Measurements from ENCODE around the gene KCNQ5.

KCNQ5 gene

DNA sequence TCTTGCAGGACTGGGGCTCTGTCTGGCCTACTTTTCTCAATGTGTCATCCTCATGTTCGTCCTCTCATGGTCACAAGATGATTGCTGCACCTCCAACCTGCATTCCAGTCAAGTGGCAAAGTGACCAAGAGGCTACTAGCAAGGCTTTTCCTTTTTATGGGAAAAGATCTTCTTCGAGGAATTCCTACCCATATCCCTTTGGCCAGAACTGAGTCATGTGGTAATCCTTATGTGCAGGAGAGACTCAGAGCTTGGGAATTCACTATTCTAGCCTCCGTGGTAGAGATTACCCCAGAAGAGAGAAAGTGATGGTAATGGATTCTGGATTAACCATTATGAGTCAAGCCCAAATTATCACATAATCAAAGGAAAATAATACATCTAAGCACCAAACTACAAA lies 162.7 kb downstream of the KCNQ5 start:
- H3K4me3 ChIP-seq (ENCODE audit: low read depth, low read length): no peak overlapping the region
- TF ChIP-seq, protein P1, sequence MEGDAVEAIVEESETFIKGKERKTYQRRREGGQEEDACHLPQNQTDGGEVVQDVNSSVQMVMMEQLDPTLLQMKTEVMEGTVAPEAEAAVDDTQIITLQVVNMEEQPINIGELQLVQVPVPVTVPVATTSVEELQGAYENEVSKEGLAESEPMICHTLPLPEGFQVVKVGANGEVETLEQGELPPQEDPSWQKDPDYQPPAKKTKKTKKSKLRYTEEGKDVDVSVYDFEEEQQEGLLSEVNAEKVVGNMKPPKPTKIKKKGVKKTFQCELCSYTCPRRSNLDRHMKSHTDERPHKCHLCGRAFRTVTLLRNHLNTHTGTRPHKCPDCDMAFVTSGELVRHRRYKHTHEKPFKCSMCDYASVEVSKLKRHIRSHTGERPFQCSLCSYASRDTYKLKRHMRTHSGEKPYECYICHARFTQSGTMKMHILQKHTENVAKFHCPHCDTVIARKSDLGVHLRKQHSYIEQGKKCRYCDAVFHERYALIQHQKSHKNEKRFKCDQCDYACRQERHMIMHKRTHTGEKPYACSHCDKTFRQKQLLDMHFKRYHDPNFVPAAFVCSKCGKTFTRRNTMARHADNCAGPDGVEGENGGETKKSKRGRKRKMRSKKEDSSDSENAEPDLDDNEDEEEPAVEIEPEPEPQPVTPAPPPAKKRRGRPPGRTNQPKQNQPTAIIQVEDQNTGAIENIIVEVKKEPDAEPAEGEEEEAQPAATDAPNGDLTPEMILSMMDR (IDR thresholded peaks at IDR 0.05; ENCODE audit: control insufficient read depth, extremely low read depth, insufficient read depth): no peak
- no peak for DNase-seq (ENCODE audit: low read depth)

DNA sequence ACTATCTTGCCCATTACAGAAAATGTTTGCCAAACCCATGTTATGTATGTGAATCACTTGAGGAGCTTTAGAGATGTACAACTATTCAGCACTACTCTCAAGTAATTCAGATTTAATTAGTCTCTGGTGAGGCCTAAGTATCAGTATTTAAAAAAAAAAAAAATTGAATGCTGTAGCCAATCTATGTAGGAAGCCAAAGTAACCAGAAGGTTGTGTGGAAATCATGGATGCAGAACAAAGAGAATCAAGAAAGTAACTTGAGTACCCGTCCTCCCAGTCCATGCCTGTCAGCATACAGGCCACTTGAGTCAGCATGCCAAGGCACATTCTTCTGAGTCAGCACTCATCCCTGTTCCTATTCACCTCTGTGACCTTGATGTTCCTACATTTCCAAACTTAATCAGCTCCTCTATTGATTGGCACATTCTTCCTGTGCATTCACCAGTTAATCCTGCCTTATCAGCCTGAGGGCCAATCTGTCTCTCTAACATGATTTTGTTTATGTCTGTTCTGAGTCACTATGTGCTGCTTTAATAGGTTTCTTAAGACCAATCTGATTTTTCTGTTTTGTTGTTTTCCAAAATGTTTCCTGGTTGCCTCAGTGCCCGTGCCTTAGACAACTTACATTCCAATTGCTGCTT lies 165.6 kb downstream of the KCNQ5 start:
- no peak overlapping the region for H3K4me3 ChIP-seq (ENCODE audit: low read depth, low read length)
- TF ChIP-seq, protein P1 (IDR thresholded peaks at IDR 0.05; ENCODE audit: control insufficient read depth, extremely low read depth, insufficient read depth): no peak
- no peak for DNase-seq (ENCODE audit: low read depth)

DNA sequence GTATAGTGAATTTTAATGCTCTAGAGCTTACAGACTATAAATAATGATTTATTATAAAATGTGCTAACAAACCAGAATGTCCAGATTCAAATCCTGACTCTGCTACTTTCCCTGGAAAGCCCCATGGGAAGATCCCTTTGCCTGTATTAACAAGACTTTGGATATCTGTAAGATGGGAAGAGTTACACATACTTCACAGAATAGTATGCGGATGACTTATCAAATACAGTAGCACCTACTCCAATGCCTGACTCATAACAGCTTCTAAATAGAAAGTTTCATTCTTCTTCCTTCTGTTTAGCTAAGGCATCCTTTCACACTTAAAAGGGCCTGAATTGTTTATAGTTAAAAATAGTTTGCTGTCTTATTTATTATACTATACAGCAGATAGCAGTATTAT lies 166.3 kb downstream of the KCNQ5 start:
- TF ChIP-seq, protein P1 (IDR thresholded peaks at IDR 0.05; ENCODE audit: control insufficient read depth, extremely low read depth, insufficient read depth): no peak

DNA sequence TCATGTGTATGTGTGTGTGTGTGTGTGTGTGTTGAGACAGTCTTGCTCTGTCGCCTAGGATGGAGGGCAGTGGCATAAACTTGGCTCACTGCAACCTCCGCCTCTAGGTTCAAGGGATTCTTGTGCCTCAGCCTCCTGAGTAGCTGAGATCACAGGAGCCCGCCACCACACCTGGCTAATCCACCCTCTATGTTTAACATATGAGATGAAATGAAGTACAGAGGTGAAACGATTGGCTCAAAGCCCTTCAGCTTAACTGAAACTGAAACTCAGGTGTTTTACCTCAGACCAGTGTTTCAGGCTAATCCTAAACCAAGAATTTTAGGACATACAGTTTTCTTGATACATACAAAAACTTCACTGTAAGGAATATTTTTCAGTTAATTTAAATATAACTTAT lies 167.3 kb downstream of the KCNQ5 start:
- no peak for DNase-seq (ENCODE audit: low read depth)
- H3K4me3 ChIP-seq (ENCODE audit: low read depth, low read length): no peak overlapping the region
- TF ChIP-seq, protein P1 (IDR thresholded peaks at IDR 0.05; ENCODE audit: control insufficient read depth, extremely low read depth, insufficient read depth): no peak

More for the DNA sequence above, 166.3 kb downstream of the KCNQ5 start:
- DNase-seq (ENCODE audit: low read depth): no peak
- no peak overlapping the region for H3K4me3 ChIP-seq (ENCODE audit: low read depth, low read length)

DNA sequence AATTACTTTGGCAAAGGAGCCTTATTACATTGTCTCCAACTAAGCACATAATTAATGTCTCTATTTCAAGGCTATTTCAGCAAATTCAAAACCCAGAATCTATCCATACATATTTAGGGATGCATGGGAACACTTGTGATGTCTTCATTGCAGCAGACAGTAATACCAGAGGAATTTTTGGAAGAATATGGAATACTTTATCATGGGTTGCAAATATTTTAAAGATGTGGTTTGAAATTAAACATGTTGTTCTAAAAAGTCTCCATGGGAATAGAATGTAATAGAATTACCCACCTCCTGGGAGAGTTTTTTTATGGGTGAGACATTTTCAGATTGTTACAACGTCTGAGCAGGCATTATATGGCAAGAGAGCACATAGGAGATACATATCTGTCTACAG lies 170.8 kb downstream of the KCNQ5 start:
- TF ChIP-seq, protein P1 (IDR thresholded peaks at IDR 0.05; ENCODE audit: control insufficient read depth, extremely low read depth, insufficient read depth): no peak
- DNase-seq (ENCODE audit: low read depth): no peak
- no peak overlapping the region for H3K4me3 ChIP-seq (ENCODE audit: low read depth, low read length)

DNA sequence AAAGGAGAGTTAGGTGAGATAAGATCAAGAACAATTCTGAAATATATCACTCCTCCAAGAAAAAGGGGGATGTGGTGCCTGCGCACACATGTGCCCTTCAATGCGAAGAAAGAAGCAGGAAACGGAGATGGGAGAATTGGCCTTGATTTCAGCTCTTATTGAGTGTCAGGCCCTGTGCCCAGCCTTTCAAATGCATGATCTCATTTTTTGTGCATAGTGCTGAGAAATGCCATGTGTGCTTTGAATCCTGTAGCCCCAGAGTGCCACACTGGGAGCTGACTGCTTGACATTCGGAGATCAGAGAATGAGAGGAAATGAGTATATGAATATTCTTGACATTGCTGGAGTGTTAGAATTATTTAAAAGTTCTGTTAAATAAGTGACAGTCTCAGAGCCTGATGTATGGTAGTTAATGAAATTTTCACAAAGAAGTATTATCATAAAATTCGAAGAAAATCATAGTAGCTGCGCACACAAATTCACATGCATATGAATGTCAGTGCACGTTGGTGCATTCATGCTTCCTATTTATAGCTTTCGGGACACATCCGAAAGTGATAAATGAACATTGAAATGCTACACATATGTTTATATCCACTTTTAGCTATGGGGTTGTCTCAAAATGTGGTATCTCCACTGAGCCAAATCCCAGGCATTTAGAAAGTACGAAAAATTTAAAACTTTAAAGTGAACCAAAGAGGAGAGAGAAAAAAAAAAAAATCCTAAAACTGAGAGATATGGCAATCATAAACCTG lies 172.0 kb downstream of the KCNQ5 start:
- H3K4me3 ChIP-seq (ENCODE audit: low read depth, low read length): no peak overlapping the region
- DNase-seq (ENCODE audit: low read depth): no peak
- TF ChIP-seq, protein P1 (IDR thresholded peaks at IDR 0.05; ENCODE audit: control insufficient read depth, extremely low read depth, insufficient read depth): no peak
